22Rv1 (cell line): Measurements from ENCODE around the gene MEST.

ENCODE experiments used
- ZFX ChIP-seq: fragments of 450-650 bp; IDR thresholded peaks from 2 replicates; pipeline ENCODE4 v1.6.1; 2017; ENCODE audit warnings: antibody characterized with exemption, borderline replicate concordance
- TF ChIP-seq, protein P1 (sequence below): fragments of 450-650 bp; IDR thresholded peaks from 2 replicates; pipeline ENCODE4 v1.5.1; 2017; ENCODE audit warnings: mild to moderate bottlenecking

DNA sequence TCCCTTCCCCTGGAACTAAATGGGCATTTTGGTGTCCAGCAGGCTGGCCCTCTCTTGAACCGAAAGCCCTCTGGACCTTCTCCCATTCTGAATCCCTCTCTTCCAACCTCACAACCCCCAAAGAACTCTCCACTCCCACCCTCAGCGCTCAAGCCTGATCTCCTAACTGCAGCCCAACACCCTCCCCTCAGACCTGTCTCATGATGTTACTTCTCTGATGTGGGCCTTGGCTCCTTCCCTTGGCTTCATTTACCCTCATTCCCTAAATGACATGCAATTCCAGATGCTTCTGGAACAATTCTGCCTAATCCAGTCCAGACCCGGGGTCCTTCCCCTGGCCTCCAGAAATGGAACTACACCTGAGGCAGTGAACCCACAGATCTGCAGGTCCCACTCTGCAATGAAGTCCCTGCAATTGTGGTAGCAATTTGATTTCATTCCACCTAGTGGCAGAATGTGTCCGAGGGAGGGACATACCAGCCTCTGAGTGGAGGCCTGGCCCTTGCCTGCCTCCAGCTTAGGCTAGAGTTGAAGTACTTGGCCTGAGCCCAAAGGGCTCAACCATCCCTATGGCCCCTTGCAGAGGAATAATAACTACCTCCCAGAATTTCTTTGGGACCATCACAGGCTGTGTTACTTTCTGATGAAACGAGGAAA, 47.0 kb upstream of the MEST start:
- TF ChIP-seq, protein P1, sequence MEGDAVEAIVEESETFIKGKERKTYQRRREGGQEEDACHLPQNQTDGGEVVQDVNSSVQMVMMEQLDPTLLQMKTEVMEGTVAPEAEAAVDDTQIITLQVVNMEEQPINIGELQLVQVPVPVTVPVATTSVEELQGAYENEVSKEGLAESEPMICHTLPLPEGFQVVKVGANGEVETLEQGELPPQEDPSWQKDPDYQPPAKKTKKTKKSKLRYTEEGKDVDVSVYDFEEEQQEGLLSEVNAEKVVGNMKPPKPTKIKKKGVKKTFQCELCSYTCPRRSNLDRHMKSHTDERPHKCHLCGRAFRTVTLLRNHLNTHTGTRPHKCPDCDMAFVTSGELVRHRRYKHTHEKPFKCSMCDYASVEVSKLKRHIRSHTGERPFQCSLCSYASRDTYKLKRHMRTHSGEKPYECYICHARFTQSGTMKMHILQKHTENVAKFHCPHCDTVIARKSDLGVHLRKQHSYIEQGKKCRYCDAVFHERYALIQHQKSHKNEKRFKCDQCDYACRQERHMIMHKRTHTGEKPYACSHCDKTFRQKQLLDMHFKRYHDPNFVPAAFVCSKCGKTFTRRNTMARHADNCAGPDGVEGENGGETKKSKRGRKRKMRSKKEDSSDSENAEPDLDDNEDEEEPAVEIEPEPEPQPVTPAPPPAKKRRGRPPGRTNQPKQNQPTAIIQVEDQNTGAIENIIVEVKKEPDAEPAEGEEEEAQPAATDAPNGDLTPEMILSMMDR = no peak
- TF ChIP-seq ZFX = no peak
